ENCODE measurements around the gene ZFP36L1. TPM values are rescaled to one million over a fixed set of nuclear protein-coding genes. Genes with fewer than 3 reads are reported as not detected.
A peak's percentile ranks its signal among the peaks of the same experiment; 100 is the strongest.

ZFP36L1 gene
- total and polyA plus RNA-seq, 9 of the 15 experiments (the other 6 are each of a cell fraction or from before 2014, with no cell fraction given), result 1.3 to 26.6 (median 3.7) TPM

DNA sequence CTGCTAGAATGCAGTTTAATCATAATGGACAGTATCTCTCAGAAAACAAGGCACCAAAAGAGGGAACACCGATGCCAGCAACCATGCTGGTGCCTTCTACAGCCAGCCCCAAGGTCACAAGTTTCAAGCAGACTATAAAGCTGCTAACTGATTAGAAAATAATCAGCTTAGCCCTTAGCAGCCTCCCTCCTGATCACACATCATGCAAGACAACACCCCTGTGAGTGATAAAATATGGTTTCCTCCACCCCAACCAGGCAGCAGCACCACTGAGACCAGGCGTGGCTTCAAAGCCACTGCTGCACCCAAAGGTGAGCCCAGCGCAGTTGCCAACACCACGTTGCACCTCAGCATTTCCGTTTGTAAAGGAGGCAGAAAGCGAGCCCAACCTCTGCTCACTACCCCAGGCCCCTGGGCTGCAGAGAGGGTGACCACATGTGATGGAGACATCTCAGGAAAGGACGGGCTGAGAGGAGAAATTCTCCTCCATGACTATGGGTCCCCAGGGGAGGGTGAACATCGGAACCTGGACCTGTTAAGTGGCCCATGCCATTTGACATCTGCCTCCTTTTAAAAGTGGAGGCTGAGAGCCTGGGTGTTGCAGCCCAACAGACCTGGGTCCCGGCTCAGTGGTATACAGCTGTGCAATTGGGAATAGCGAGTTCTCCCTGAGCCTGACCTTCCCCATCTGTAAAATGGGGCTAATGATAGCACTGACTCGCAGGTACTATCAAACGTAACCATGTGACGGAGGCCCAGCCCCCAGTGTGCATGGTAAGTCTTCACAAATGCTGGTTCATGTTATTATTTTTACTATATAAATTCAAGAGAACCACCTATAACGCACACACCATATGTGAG, 11.5 kb downstream of the ZFP36L1 start (continued):
- TF ChIP-seq, protein P1, sequence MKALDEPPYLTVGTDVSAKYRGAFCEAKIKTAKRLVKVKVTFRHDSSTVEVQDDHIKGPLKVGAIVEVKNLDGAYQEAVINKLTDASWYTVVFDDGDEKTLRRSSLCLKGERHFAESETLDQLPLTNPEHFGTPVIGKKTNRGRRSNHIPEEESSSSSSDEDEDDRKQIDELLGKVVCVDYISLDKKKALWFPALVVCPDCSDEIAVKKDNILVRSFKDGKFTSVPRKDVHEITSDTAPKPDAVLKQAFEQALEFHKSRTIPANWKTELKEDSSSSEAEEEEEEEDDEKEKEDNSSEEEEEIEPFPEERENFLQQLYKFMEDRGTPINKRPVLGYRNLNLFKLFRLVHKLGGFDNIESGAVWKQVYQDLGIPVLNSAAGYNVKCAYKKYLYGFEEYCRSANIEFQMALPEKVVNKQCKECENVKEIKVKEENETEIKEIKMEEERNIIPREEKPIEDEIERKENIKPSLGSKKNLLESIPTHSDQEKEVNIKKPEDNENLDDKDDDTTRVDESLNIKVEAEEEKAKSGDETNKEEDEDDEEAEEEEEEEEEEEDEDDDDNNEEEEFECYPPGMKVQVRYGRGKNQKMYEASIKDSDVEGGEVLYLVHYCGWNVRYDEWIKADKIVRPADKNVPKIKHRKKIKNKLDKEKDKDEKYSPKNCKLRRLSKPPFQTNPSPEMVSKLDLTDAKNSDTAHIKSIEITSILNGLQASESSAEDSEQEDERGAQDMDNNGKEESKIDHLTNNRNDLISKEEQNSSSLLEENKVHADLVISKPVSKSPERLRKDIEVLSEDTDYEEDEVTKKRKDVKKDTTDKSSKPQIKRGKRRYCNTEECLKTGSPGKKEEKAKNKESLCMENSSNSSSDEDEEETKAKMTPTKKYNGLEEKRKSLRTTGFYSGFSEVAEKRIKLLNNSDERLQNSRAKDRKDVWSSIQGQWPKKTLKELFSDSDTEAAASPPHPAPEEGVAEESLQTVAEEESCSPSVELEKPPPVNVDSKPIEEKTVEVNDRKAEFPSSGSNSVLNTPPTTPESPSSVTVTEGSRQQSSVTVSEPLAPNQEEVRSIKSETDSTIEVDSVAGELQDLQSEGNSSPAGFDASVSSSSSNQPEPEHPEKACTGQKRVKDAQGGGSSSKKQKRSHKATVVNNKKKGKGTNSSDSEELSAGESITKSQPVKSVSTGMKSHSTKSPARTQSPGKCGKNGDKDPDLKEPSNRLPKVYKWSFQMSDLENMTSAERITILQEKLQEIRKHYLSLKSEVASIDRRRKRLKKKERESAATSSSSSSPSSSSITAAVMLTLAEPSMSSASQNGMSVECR (CRISPR knock-in tag; IDR thresholded peaks at IDR 0.05), result no peak
- TF ChIP-seq ZNF324 (CRISPR knock-in tag; IDR thresholded peaks at IDR 0.05), result no peak
- TF ChIP-seq, protein P2, sequence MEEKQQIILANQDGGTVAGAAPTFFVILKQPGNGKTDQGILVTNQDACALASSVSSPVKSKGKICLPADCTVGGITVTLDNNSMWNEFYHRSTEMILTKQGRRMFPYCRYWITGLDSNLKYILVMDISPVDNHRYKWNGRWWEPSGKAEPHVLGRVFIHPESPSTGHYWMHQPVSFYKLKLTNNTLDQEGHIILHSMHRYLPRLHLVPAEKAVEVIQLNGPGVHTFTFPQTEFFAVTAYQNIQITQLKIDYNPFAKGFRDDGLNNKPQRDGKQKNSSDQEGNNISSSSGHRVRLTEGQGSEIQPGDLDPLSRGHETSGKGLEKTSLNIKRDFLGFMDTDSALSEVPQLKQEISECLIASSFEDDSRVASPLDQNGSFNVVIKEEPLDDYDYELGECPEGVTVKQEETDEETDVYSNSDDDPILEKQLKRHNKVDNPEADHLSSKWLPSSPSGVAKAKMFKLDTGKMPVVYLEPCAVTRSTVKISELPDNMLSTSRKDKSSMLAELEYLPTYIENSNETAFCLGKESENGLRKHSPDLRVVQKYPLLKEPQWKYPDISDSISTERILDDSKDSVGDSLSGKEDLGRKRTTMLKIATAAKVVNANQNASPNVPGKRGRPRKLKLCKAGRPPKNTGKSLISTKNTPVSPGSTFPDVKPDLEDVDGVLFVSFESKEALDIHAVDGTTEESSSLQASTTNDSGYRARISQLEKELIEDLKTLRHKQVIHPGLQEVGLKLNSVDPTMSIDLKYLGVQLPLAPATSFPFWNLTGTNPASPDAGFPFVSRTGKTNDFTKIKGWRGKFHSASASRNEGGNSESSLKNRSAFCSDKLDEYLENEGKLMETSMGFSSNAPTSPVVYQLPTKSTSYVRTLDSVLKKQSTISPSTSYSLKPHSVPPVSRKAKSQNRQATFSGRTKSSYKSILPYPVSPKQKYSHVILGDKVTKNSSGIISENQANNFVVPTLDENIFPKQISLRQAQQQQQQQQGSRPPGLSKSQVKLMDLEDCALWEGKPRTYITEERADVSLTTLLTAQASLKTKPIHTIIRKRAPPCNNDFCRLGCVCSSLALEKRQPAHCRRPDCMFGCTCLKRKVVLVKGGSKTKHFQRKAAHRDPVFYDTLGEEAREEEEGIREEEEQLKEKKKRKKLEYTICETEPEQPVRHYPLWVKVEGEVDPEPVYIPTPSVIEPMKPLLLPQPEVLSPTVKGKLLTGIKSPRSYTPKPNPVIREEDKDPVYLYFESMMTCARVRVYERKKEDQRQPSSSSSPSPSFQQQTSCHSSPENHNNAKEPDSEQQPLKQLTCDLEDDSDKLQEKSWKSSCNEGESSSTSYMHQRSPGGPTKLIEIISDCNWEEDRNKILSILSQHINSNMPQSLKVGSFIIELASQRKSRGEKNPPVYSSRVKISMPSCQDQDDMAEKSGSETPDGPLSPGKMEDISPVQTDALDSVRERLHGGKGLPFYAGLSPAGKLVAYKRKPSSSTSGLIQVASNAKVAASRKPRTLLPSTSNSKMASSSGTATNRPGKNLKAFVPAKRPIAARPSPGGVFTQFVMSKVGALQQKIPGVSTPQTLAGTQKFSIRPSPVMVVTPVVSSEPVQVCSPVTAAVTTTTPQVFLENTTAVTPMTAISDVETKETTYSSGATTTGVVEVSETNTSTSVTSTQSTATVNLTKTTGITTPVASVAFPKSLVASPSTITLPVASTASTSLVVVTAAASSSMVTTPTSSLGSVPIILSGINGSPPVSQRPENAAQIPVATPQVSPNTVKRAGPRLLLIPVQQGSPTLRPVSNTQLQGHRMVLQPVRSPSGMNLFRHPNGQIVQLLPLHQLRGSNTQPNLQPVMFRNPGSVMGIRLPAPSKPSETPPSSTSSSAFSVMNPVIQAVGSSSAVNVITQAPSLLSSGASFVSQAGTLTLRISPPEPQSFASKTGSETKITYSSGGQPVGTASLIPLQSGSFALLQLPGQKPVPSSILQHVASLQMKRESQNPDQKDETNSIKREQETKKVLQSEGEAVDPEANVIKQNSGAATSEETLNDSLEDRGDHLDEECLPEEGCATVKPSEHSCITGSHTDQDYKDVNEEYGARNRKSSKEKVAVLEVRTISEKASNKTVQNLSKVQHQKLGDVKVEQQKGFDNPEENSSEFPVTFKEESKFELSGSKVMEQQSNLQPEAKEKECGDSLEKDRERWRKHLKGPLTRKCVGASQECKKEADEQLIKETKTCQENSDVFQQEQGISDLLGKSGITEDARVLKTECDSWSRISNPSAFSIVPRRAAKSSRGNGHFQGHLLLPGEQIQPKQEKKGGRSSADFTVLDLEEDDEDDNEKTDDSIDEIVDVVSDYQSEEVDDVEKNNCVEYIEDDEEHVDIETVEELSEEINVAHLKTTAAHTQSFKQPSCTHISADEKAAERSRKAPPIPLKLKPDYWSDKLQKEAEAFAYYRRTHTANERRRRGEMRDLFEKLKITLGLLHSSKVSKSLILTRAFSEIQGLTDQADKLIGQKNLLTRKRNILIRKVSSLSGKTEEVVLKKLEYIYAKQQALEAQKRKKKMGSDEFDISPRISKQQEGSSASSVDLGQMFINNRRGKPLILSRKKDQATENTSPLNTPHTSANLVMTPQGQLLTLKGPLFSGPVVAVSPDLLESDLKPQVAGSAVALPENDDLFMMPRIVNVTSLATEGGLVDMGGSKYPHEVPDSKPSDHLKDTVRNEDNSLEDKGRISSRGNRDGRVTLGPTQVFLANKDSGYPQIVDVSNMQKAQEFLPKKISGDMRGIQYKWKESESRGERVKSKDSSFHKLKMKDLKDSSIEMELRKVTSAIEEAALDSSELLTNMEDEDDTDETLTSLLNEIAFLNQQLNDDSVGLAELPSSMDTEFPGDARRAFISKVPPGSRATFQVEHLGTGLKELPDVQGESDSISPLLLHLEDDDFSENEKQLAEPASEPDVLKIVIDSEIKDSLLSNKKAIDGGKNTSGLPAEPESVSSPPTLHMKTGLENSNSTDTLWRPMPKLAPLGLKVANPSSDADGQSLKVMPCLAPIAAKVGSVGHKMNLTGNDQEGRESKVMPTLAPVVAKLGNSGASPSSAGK (IDR thresholded peaks at IDR 0.05), result no peak
- TF ChIP-seq ZNF445 (CRISPR knock-in tag; IDR thresholded peaks at IDR 0.05; ENCODE audit: low read depth), result no peak
- TF ChIP-seq NFXL1 (CRISPR knock-in tag; IDR thresholded peaks at IDR 0.05), result no peak
- TF ChIP-seq, protein P3, sequence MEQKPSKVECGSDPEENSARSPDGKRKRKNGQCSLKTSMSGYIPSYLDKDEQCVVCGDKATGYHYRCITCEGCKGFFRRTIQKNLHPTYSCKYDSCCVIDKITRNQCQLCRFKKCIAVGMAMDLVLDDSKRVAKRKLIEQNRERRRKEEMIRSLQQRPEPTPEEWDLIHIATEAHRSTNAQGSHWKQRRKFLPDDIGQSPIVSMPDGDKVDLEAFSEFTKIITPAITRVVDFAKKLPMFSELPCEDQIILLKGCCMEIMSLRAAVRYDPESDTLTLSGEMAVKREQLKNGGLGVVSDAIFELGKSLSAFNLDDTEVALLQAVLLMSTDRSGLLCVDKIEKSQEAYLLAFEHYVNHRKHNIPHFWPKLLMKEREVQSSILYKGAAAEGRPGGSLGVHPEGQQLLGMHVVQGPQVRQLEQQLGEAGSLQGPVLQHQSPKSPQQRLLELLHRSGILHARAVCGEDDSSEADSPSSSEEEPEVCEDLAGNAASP (IDR thresholded peaks at IDR 0.05), result no peak
- no peak for TF ChIP-seq PURB (CRISPR knock-in tag; IDR thresholded peaks at IDR 0.05; ENCODE audit: low read depth)
- TF ChIP-seq TRIM24 (IDR thresholded peaks at IDR 0.05), result no peak
- TF ChIP-seq FOXK2 (conservative IDR thresholded peaks at IDR 0.05 in 1 of 2, IDR thresholded peaks at IDR 0.05 in 1 of 2; ENCODE audit: low read depth in 2 of 2), result peak; percentile 11 to 86; a peak in 3 of 4 replicates
- TF ChIP-seq TGIF2 (CRISPR knock-in tag; IDR thresholded peaks at IDR 0.05), result no peak
